Lung (tissue), 16 donors: ENCODE measurements around the gene GAB3. TPM values are rescaled to one million over a fixed set of nuclear protein-coding genes. Genes with fewer than 3 reads are reported as not detected.

Experiments
- ATAC-seq: fragments of 200-7000 bp; cut with Tn5 transposase; one replicate; pipeline ENCODE4 v1.9.1; 2020; ENCODE audit warnings: moderate number of reproducible peaks; ENCODE audit not compliant: insufficient read depth, low FRiP score
- DNase-seq, 3 donors: peaks; one replicate each; pipeline ENCODE4 v3.0.0-alpha.2; 2013 to 2017
- H3K27ac ChIP-seq, 2 donors: one replicate each; pipeline ENCODE4 v1.5.1; 2013; ENCODE audit warnings: mild to moderate bottlenecking in 2 of 2, moderate library complexity in 2 of 2, control low read depth in 1 of 2, inconsistent platforms in 1 of 2, low read depth in 1 of 2, low read length in 1 of 2
- H3K27me3 ChIP-seq, 3 donors: one replicate each; pipeline ENCODE4 v1.5.1; 2013; ENCODE audit warnings: low read length in 2 of 3; ENCODE audit not compliant: control insufficient read depth in 3 of 3, insufficient read depth in 3 of 3
- H3K36me3 ChIP-seq, 4 donors: one replicate each; pipeline ENCODE4 v1.5.1; 2013; ENCODE audit warnings: low read length in 4 of 4, mild to moderate bottlenecking in 1 of 4, moderate library complexity in 1 of 4; ENCODE audit not compliant: control insufficient read depth in 4 of 4, insufficient read depth in 4 of 4
- H3K4me1 ChIP-seq, 5 donors: one replicate each; pipeline ENCODE4 v1.5.1; 2013; ENCODE audit warnings: low read length in 5 of 5, mild to moderate bottlenecking in 2 of 5, moderate library complexity in 1 of 5; ENCODE audit not compliant: control insufficient read depth in 5 of 5, insufficient read depth in 5 of 5
- H3K4me3 ChIP-seq: one replicate; pipeline ENCODE4 v1.5.1; 2013; ENCODE audit warnings: mild to moderate bottlenecking, control low read depth, moderate library complexity
- H3K9ac ChIP-seq, 2 donors: one replicate each; pipeline ENCODE4 v1.5.1; 2013; ENCODE audit warnings: low read length in 2 of 2, control low read depth in 1 of 2; ENCODE audit not compliant: insufficient read depth in 1 of 2
- H3K9me3 ChIP-seq, 4 donors: one replicate each; pipeline ENCODE4 v1.5.1; 2013; ENCODE audit warnings: low read length in 3 of 4, mild to moderate bottlenecking in 1 of 4, moderate library complexity in 1 of 4; ENCODE audit not compliant: control insufficient read depth in 4 of 4, insufficient read depth in 3 of 4
- WGBS, 2 donors: extraction: QIAGEN DNeasy Blood & Tissue Kit; methylation state at CpG; one replicate each; pipeline ENCODE4 v1.1.7; 2013; 5-methylcytosine and 5-hydroxymethylcytosine counted together
- long read RNA-seq, 5 donors: transcript quantifications; one replicate each; lab custom pipeline, GENCODE V29; 2026
- polyA plus RNA-seq, 2 donors: library from polyadenylated mRNA; stranded (reverse); fragments of 200-250 nt; gene quantifications; one replicate each; pipeline ENCODE4 v1.2.1, GENCODE V29; 2013
- total RNA-seq, 2 donors: library from RNA; depleted of rRNA in 1 of 2; stranded (reverse); fragments of >200 nt in 1 of 2; gene quantifications; one replicate each; pipeline ENCODE4 v1.2.1, GENCODE V29; 2014 to 2021
- TF ChIP-seq, protein P1 (sequence below): IDR thresholded peaks from 2 replicates; pipeline ENCODE4 v1.5.1; 2012; ENCODE audit warnings: mild to moderate bottlenecking; ENCODE audit errors: control extremely low read depth, extremely low read depth
- donor health status: control.
- donor health status: control.
- donor health status: Bipolar disorder and iron deficiency.
- donor health status: healthy.
- donor health status: DM: yes; HTN: yes; CAD: no.

Gene GAB3, protein sequence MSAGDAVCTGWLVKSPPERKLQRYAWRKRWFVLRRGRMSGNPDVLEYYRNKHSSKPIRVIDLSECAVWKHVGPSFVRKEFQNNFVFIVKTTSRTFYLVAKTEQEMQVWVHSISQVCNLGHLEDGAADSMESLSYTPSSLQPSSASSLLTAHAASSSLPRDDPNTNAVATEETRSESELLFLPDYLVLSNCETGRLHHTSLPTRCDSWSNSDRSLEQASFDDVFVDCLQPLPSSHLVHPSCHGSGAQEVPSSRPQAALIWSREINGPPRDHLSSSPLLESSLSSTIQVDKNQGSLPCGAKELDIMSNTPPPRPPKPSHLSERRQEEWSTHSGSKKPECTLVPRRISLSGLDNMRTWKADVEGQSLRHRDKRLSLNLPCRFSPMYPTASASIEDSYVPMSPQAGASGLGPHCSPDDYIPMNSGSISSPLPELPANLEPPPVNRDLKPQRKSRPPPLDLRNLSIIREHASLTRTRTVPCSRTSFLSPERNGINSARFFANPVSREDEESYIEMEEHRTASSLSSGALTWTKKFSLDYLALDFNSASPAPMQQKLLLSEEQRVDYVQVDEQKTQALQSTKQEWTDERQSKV
- total RNA-seq, result 10 to 100 TPM; 12.2 to 12.8 TPM
- 1 to 10 TPM; 4.4 to 8.2 TPM for polyA plus RNA-seq
- long read RNA-seq, donor 1, result 0 reads
- long read RNA-seq, donor 2, result 0 reads
- long read RNA-seq, donor 3, result 0 reads
- long read RNA-seq, donor 4, result 0 reads
- long read RNA-seq, donor 5, partial matches to known transcripts, result 0 of 2 reads
- long read RNA-seq, donor 5, other reads (novel, unspliced or antisense), result 0 of 2 reads

DNA sequence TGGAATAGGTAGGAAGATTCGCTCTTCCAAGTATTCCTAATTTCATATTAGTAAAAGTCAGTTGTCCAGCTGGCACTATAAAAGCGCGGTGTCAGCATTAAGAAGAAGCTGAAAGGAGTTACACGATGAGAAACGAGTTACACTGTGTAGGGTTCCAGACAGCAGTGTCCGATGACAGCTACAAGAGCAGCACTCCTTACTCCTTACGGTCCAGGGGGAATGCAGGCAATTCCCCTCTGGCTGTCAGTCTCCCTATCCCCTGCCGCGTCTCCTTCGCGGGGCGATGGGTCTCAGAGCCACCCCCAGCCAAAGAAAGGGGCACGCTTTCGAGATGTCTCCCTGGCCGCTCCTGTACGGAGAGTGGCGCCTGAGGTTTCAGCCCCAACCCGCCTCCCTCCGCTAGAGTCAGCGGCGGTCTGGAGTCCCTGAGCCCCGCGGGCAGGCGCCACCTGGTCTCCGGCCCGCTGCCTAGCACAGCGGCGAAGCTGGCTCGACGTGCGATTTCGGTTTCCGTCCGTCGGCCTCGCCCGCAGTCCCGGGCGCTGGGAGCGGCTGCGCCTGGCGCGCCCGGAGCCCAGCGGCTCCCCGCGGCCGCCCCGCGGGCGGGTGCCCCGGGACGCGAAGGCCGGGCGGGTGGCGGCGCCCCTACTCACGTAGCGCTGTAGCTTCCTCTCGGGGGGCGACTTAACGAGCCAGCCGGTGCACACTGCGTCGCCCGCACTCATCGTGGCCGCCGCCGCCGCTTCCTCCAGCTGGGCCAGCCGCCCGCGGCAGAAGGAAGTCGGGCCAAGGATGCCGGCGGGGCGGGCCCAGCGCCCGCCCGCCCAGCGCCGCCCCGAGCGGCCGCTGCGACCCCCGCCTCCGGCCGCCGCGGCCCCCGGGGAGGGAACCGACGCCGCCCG, at the start of gene GAB3:
Gene GAB3, minus strand, starts transcription at position 777 of the 902 bp plus-strand sequence. Its CDS starts 52 bp downstream, at position 725.
- TF ChIP-seq, protein P1, sequence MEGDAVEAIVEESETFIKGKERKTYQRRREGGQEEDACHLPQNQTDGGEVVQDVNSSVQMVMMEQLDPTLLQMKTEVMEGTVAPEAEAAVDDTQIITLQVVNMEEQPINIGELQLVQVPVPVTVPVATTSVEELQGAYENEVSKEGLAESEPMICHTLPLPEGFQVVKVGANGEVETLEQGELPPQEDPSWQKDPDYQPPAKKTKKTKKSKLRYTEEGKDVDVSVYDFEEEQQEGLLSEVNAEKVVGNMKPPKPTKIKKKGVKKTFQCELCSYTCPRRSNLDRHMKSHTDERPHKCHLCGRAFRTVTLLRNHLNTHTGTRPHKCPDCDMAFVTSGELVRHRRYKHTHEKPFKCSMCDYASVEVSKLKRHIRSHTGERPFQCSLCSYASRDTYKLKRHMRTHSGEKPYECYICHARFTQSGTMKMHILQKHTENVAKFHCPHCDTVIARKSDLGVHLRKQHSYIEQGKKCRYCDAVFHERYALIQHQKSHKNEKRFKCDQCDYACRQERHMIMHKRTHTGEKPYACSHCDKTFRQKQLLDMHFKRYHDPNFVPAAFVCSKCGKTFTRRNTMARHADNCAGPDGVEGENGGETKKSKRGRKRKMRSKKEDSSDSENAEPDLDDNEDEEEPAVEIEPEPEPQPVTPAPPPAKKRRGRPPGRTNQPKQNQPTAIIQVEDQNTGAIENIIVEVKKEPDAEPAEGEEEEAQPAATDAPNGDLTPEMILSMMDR, result no peak
- Histone ChIP-seq H3K4me1 (peaks cover 0 to 5% (median 1%) of the 10 kb centered on the region in 5 donors), H3K27ac (peak within 1 kb of the TSS; percentile 92 to 93), H3K4me3 (peak within 1 kb of the TSS; percentile 54), H3K36me3 (no peaks in the 10 kb centered on the region), H3K9ac (peak within 1 kb of the TSS in 1 of 2 donors; percentile 66), H3K9me3 (no peaks in the 10 kb centered on the region), H3K27me3 (peaks cover 4 to 19% (median 9%) of the 10 kb centered on the region in 3 donors)
- WGBS, 2 donors, result 1 to 29% methylated on average over 29 to 98 of the region's 98 CpGs
- peak; percentile 27 to 55 (median 50) for DNase-seq
- peak; percentile 57 for ATAC-seq

DNA sequence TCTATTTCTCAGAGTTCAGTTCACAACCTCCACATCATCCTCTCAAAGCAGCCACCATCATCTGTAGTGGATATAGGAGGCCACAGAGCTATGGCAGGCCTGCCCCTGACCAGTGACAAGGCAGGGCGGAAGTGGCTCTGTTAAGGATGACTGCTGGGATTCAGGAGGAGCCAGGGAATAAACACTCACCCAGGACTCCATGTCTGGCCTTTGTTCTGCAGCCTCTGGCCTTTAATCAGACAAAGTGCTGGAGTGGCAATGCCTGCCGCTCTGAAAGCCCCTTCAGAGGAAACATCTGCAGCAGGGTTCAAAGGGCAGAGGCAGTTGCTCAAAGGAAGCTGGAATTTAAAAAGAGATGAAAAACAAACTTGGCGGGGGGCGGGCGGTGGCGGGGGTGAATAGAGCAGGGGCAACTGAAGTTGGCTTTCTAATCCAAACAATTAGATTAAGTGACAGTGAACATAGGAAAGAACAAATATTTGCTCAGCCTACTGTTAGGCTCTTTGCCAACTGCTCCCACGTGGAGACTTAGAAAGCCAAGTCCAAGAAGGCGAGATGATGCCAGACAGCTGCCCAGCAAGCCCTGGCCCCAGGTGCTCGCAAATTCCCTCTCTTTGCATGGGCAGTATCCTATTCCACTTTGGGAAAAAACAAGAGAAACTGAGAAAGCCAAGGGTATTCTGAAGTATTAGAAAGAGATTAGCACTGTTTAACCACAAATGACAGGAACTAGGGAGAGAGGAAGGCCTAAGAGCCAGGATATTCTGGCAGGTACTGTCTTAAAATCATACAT, 48.9 kb upstream of the GAB3 start:
- peaks cover 0 to 2% (median 0%) of the 10 kb centered on the region in 4 donors for H3K9me3 ChIP-seq
- peaks cover 4 to 14% (median 7%) of the 10 kb centered on the region in 5 donors for H3K4me1 ChIP-seq
- H3K9ac ChIP-seq, result no peak overlapping the region
- TF ChIP-seq, protein P1, result no peak
- DNase-seq, result peak; percentile 71 to 81 (median 79)
- no peaks in the 10 kb centered on the region for H3K36me3 ChIP-seq
- no peak for ATAC-seq
- 22 to 32% methylated on average over 9 of the region's 9 CpGs for whole genome bisulfite sequencing, 2 donors
- no peak overlapping the region for H3K4me3 ChIP-seq
- H3K27ac ChIP-seq, result peak overlapping the region in 1 of 2 donors; percentile 78
- no peaks in the 10 kb centered on the region for H3K27me3 ChIP-seq

DNA sequence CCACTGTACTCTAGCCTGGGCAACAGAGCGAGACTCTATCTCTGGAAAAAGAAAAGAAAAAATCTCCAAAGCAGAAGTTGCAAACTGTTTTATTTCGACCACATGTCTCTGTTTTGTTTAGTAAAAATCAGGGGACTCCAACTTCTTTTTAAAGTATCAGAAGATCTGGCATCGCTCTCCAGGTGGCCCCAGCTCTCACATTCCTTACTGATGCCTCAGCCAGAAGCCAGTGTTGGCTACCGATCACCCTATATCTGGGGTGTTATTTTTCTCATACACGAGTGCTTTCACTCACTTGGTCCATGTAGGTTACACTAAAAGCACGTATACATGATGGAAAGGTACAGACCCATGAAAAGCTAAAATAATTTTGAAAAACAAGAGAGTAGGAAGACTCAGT, 46.1 kb upstream of the GAB3 start:
- Histone ChIP-seq H3K27ac (no peak overlapping the region), H3K9me3 (peaks cover 0 to 2% (median 0%) of the 10 kb centered on the region in 4 donors), H3K4me3 (no peak overlapping the region), H3K36me3 (no peaks in the 10 kb centered on the region), H3K4me1 (peaks cover 3 to 14% (median 4%) of the 10 kb centered on the region in 5 donors), H3K27me3 (no peaks in the 10 kb centered on the region), H3K9ac (no peak overlapping the region)
- WGBS, 2 donors, result 71 to 77% methylated on average over 6 of the region's 6 CpGs
- DNase-seq, result no peak
- ATAC-seq, result no peak
- TF ChIP-seq, protein P1, result no peak
